Activated CD4-positive, alpha-beta T cell treated with anti-CD3 and anti-CD28 coated beads, Interleukin-2, Interleukin-4, amounts not matched to agents 100 ng/mL and 50 ng/mL, durations not matched to agents 16 hours and 8 hours (primary cell): ENCODE data around the gene RBBP6.

ENCODE experiments used
- DNase-seq: peaks from one replicate; pipeline ENCODE4 v3.0.0-alpha.2; 2020; ENCODE audit warnings: low spot score

The RBBP6 gene

GRCh38 chr16:24523569-24523968 lies 15.8 kb upstream of the RBBP6 start:
- DNase-seq, result no peak

DNA sequence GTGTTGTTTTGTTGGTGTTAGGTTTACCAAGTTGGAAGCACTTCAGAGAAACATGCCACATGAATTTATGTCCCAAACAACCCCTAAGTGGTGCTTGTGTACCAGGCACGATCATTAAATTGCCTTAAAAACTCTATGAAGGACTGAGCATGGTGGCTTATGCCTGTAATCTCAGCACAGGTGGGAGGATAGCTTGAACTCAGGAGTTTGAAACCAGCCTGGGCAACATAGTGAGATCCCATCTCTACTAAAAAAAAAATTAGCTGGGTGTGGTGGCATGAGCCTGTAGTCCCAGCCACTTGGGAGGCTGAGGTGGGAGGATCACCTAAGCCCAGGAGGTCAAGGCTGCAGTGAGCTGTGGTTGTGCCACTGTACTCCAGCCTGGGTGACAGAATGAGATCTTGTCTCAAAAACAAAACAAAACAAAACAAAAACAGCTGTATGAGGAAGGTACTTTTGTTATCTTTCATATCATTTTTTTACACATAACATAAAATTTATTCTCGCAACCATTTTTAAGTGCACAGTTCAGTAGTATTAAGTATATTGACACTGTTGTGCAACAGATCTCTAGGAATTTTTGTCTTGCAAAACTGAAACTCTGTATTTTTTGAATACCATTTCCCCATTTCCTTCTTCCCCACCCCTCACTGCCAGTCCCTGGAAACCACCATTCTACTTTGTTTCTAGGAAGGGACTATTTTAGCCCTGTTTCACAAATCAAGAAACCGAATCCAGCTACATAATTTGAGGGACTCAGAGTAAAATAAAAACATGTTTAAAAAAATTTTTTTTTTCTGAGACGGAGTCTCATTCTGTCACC lies 14.3 kb upstream of the RBBP6 start:
- DNase-seq, result no peak

DNA sequence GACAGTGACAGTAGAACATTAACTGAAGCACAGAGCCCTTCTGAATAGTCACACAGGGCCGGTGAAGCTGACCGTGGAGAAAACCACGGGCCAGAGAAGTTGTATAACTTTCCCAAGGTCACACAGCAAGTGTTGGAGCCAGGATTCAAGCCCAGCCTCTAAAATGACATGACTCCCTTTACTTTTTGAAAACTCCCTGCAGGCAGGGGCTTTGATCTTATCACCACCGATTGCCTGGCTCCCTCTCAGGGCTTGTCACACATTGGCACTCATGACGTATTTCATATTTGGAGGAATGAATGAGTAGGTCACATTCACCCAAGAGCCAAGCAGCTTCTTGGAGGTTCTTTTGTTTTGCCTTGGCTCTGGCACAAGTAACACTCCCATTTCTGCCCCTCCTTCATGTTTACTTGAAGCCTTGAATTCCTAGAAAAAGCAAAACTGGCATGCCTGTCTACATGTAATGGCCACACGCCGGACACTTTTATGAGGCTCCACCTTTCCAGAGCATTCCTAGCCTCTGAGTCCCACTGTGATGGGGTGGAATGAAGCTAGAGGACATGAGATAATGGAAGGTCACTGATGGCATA lies 13.3 kb upstream of the RBBP6 start:
- DNase-seq, result no peak

GRCh38 chr16:24526701-24527495 lies 12.5 kb upstream of the RBBP6 start:
- no peak for DNase-seq

DNA sequence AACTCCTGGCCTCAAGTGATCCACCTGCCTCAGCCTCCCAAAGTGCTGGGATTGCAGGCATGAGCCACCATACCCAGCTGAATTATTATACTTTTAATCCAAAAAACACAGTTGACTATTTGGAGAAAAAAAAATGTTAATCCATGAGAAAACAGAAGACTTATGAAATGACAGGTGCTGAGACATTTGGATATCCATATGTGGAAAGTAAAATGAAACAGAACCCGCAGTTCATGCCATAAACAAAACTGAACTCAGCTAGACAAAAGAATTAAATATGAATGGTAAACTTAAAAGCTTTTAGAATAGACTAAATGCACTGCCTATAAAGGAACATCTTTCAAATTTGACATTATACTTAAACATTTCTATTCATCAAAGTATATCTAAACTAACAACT lies 8.2 kb upstream of the RBBP6 start:
- no peak for DNase-seq

GRCh38 chr16:24534620-24535019 lies 4.7 kb upstream of the RBBP6 start:
- no peak for DNase-seq

DNA sequence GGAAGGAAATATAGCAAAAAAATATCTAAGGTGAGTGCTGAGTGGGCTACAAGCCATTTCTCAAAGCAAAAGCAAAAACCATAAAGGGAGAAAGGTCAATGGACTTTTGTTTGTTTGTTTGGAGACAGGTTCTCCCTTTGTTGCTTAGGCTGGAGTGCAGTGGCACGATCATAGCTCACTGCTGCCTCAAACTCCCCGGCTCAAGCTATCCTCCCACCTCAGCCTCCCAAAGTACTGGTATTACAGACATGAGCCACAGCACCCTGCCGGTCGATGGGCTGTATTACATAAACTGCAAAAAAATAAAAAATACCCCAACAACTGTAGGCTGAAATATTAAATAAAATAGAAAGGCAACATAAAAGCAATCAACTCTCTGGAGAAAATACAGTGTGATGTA lies 3.5 kb upstream of the RBBP6 start:
- DNase-seq, result no peak

DNA sequence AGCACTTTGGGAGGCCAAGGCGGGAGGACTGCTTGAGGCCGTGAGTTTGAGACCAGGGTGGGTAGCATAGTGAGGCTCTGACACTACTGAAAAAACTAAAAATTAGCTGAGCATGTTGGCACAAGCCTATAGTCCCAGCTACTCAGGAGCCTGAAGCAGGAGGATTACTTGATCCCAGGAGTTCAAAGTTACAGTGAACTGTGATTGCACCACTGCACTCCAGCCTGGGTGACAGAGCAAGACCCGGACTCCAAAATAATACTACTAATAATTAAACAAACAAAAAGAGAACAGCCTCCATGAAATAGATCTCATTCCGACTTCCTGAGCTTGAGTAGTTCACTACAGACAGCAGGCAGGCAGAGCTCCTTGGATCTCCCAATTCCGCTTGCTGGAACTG lies 2.7 kb upstream of the RBBP6 start:
- no peak for DNase-seq

DNA sequence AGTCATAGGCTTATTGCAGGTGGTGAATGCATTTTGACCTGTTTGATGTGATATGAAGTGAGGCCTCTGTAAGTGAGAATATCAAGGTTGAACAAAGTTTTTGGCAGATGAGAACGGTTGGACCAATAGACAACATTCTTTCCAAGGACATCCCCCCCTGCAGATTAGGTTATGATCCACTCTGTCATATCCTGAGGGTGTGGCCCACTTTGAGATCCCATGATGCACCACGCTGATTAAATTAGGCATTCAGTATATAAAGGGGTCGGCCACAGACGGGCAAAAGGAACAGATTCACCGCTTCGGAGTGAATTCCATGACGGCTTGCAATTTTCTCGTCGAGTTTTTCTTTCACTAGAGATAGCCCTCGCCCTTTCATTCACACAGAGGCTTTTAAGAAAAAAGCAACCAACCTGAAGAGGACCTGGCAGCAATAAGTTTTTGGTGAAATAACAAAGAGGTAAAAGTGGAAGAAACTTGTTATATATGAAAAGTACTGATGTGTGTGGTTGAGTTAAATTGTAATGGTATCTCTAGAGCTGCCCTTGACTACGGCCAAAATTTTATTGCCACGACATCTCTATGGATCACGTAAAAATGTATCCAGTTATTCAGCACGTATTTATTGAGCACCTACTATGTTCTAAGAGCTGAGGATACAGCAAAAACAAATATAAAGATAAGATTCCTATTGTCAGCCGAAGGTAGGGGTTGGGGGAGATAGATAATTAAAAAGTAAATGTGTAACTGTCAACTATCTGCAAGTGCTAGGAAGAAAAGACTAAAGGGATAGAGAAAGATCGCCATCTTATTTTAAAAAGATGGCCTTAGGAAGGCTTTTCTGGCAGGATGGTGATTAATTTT lies 1.7 kb upstream of the RBBP6 start:
- DNase-seq, result no peak

DNA sequence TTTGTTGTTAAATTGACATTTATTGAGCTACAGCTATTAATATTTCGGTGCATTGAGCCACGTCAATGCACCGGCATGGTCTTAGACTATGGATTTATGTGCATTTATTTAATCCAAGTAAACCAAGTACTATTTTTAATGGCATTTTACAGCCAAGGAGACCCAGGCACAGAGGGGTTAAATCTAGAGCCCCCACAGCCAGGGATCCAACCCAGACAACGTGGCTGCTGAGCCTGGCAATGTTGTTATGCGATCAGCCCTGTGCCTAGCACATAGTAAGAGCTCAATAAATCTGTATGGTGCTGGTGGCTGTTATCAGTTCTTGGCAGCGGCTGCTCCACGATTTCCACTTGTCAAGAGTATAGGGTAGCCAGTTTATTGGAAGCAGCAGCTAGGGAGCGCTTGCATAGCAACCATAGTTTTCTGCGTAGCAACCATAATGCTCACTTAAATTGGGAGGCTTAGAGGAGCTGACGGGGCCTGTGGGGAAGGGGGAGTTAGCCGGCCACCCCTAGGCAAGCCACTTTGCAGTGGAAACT lies 541 bp upstream of the RBBP6 start:
- DNase-seq, result no peak

DNA sequence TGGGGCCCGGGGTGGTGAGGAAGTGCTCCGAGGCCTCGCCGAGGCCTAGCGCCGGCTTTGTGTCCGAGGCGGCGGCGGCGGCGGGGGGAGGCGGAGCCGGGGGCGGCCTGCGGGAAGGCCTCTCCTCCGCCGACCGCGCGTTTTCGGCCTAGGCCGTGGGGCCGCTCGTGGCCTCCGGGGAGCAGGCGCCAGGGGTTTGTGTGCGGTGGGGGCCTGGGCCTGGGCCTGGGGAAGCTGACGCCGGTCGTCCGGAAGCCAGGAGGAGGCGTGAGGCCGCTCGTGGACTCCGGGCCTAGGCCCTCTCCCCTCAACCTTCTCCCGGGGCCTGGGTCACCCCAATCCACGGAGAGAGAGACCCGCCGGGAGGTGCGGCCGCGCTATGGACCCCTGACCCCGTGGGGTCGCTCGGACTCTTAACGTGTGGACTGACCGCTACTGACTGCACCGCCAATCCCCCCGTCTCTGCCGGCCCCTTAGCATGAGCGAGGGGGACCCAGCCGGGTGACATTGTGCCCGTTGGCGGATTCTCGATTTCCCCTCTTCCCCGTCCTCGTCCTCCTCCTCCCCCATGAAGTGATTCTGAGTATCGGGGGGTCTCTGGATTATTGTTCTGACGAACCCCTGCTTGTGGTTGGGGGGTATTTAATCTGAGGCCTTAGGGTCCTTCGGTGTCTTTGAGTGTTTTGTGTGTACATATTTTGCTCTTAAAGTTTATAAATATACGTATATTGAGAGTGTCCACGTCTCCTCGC lies 660 bp downstream of the RBBP6 start:
- DNase-seq, result peak; percentile 40

GRCh38 chr16:24540602-24541210 lies 1.3 kb downstream of the RBBP6 start:
- DNase-seq, result peak; percentile 38

GRCh38 chr16:24541233-24541933 lies 2.0 kb downstream of the RBBP6 start:
- DNase-seq, result no peak

DNA sequence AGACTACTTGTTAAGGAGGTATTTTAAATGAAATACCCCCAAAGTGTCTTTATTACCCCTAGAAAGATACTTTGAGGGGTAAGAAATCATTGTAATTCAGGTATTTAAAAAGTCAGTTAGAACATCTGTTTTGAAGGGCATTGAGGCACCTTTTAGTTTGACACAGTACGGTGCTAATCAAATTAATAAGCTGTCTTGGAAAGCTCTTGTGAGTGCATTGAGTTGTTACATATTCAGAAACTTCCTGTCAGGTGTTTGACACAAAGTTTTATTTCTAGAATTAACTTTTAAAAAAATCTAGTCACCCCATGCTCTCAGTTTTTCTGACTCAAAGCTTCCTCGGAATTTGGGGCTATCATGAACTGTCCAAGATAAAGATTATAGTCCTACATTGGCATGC lies 4.6 kb downstream of the RBBP6 start:
- no peak for DNase-seq

DNA sequence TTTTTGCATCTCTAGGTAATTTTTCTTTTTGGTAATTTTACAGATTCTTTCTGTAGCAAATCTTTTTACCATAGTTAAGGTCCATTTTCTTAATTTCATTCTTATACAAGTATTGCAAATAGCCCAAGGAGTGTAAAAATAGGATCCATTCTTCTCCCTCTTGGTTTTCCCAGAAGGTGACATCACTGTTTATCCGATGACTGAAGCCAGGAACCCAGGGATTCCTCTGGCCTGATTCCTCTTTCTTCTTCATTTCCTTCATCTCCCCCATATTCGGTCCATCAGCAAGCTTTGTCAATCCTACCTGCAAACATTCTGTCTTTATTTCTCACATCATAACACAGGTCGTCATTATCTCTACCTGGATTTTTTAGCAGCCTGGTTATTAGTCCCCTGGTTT lies 5.3 kb downstream of the RBBP6 start:
- DNase-seq, result no peak

DNA sequence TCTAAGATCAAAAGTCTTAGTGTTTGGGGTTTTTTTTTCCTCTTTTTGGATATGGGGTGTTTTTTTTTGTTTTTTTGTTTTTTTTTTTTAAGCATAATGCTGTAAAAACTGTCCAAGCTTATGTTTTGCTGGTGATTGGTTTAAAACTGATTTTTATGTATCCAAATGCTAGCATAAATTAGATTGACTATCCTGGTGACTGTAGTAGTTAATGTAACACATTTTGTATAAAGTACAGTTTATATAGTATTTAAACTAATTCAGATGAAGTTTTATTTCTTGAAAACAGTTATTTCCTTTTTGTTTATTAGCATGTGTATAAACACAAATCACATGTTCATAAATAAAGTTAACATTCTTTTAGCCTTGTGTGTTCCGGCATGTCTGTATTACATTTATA lies 10.9 kb downstream of the RBBP6 start:
- DNase-seq, result no peak

DNA sequence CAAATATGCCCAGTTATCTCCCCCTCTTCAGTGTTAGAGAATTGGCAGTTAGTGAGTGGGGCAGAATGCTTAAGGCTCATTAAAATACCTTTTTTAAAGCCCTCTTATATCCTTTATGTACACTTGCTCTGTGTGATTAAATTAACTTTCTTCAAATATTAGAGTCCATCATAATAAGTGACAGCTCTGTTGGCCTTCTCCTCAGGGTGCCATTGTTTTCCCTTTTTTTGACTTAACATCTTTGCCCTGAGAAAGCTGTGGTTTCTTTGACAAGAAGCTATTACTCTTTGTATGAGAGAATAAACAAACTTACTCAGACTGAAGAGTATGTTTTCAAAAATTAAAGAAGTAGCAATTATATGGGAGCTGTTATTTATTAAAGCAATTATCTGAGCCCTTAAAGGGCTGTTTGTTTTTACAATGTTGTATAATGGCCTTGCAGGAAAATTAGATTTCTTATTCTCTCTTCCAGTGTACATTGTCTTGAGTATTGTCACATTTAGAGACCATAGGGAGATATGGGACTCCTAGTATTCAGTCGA lies 13.4 kb downstream of the RBBP6 start:
- DNase-seq, result no peak

- DNase-seq, result no peak
Observed at GRCh38 chr16:24553983-24554382, 14.6 kb downstream of the RBBP6 start.

DNA sequence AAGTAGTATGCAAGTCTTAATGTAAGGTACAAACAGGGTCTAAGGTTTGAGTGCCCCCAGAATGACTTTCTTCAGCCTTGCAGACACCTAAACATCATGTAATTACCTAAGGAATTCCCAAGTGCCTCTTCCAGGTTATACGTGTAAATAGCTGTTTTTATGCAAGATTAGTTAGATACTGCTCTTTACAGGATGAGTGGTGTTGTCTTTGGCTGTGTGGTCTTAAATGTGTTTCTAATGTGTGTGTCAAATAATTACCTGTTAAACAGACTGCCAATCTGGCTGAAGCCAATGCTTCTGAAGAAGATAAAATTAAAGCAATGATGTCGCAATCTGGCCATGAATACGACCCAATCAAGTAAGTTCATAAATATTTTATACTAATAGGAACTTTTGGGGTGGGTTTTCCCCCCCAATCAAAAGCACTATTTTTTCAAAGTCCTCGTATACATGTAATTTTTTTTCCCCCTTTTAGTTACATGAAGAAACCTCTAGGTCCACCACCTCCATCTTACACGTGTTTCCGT lies 16.0 kb downstream of the RBBP6 start:
- no peak for DNase-seq
